AG09319 (cell line): ENCODE measurements around the gene VIPAS39.

ENCODE experiments used
- DNase-seq: peaks from one replicate; pipeline ENCODE4 v3.0.0-alpha.2; 2010; ENCODE audit warnings: low read depth; ENCODE audit errors: extremely low read depth
- CTCF ChIP-seq: IDR thresholded peaks from 2 replicates; pipeline ENCODE4 v1.5.1; 2011; ENCODE audit warnings: low read depth, mild to moderate bottlenecking, inconsistent platforms, low read length, moderate library complexity

The VIPAS39 gene

DNA sequence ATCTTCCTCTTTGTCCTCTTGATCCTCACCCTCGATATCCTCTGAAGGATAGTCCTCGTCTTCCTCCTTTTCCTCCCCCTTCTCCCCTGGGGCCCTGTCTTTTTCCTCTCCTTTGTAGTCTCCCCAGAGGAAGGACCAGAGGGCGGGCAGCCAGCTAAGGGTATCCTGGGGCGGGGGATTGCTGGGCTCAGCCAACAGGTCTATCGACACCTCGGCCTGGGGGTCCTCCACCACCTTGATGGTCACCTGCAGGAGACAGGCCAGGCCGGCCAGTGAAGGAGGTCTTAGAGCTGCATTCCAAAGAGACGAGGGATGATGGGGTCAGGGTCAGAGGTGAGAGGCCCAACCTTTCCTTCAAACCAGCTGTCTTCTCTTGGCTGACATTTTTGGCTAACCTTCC, 25.0 kb upstream of the VIPAS39 start:
- DNase-seq, result no peak
- TF ChIP-seq CTCF, result no peak

GRCh38 chr14:77478796-77479195, 21.4 kb upstream of the VIPAS39 start:
- TF ChIP-seq CTCF, result no peak
- no peak for DNase-seq

- TF ChIP-seq CTCF, result no peak
- DNase-seq, result no peak
Observed at GRCh38 chr14:77478029-77478428, 20.6 kb upstream of the VIPAS39 start.

GRCh38 chr14:77475432-77476115, 18.2 kb upstream of the VIPAS39 start:
- no peak for DNase-seq
- no peak for TF ChIP-seq CTCF

GRCh38 chr14:77474479-77475177, 17.2 kb upstream of the VIPAS39 start:
- no peak for TF ChIP-seq CTCF
- DNase-seq, result no peak

GRCh38 chr14:77473921-77474320, 16.5 kb upstream of the VIPAS39 start:
- TF ChIP-seq CTCF, result no peak
- DNase-seq, result no peak

DNA sequence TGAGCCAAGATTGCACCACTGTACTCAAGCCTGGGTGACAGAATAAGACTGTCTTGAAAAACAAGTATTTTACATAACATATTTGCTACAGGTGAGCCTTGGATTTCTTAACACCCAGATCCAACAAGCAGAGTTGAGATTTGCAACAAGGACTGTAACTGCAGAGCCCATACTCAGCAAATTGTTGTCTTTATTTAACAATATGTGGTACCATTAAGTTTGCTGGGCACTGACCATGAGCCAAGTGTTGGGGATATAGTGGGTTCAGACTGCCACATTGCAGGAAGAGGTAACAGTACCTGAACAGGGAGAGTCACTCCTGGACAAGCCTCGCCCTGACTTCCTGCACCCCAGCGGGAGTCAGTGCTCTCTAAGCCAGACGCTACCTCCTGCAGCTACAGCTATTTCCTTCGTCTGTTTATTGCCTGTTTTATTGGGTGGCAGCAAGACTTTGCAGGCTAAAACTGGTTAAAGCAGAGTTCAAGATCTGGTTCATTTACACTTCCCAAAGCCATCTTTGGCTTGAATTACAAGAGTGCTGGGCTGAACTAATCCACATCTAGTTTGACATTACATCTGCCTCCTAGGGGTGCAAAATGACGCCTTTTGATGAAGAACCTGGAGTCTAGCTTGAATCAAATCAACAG, 12.9 kb upstream of the VIPAS39 start:
- DNase-seq, result no peak
- TF ChIP-seq CTCF, result no peak
